Limb (tissue), 2 donors: ENCODE results near the gene PRDX2.

Experiments
- DNase-seq, 2 donors: peaks; one replicate each; pipeline ENCODE4 v3.0.0-alpha.2; 2016; ENCODE audit errors: extremely low spot score in 2 of 2

The PRDX2 gene

GRCh38 chr19:12752056-12752781 is 49.4 kb downstream of the PRDX2 start:
- no peak for DNase-seq

GRCh38 chr19:12751635-12752034 is 50.0 kb downstream of the PRDX2 start, which contains the start of gene BEST2:
BEST2 (plus strand) TSS chr19:12751791; CDS start chr19:12752593, 802 bp downstream.
- no peak for DNase-seq

GRCh38 chr19:12750851-12751250 is 50.7 kb downstream of the PRDX2 start:
- no peak for DNase-seq

GRCh38 chr19:12749938-12750521 is 51.6 kb downstream of the PRDX2 start:
- no peak for DNase-seq

GRCh38 chr19:12748489-12748888 is 53.1 kb downstream of the PRDX2 start:
- DNase-seq: no peak
